Activated CD4-positive, alpha-beta T cell treated with anti-CD3 and anti-CD28 coated beads for 24 hours (primary cell): ENCODE data around the gene MLANA.

ENCODE experiments used
- DNase-seq, 2 donors: peaks; one replicate each; pipeline ENCODE4 v3.0.0-alpha.2; 2020; ENCODE audit warnings: low read depth in 2 of 2

The MLANA gene

GRCh38 chr9:5957166-5957565 lies 66.5 kb downstream of the MLANA start:
- no peak for DNase-seq

- no peak for DNase-seq
Observed at GRCh38 chr9:5958273-5958672, 67.6 kb downstream of the MLANA start.
